Endothelial cell of umbilical vein (primary cell): ENCODE results near the gene PTPRT. TPM values are rescaled to one million over a fixed set of nuclear protein-coding genes. Genes with fewer than 3 reads are reported as not detected.

Experiments
- BruUV-seq: library from RNA; stranded (reverse); fragments of 400-500 nt; replicated peaks from 2 replicates; lab custom pipeline; 2021; lab: Mats Ljungman, UMichigan
- CTCF ChIA-PET: fragments of 300-600, 350-600 bp; sonication (Branson Sonifier 250); formaldehyde crosslinking; loops from one replicate; lab custom pipeline; 2021; ENCODE audit warnings: antibody characterized with exemption, inconsistent platforms; lab: Charles Lee
- POLR2A ChIA-PET: fragments of 300-600, 350-600 bp; sonication (Branson Sonifier 250); formaldehyde crosslinking; loops from one replicate; lab custom pipeline; 2021; ENCODE audit warnings: antibody characterized with exemption, inconsistent platforms; lab: Charles Lee
- DNase-seq: peaks from one replicate; pipeline ENCODE4 v3.0.0-alpha.2; 2011; ENCODE audit warnings: low read depth, low spot score
- FAIRE-seq: peaks from 2 replicates; lab custom pipeline; 2011; peaks lifted over from hg19 to GRCh38; lab: Jason Lieb, UNC
- H2AFZ ChIP-seq: 2 replicates; pipeline ENCODE4 v1.6.0; 2012; ENCODE audit warnings: low read depth, low read length, control low read depth, inconsistent platforms
- H3K27ac ChIP-seq: 2 replicates; pipeline ENCODE4 v1.5.1; 2011; ENCODE audit warnings: low read depth, mild to moderate bottlenecking, control low read depth, low read length, moderate library complexity; ENCODE audit not compliant: insufficient read depth
- H3K27me3 ChIP-seq, 2 experiments: 2 replicates each; pipeline versions ENCODE4 v1.6.0 to v1.6.1; 2011; ENCODE audit warnings: low read length in 2 of 2, mixed read lengths in 1 of 2; ENCODE audit not compliant: control insufficient read depth in 2 of 2, insufficient read depth in 2 of 2
- H3K36me3 ChIP-seq, 2 experiments: 2 replicates in 1 of 2; 3 replicates in 1 of 2; pipeline ENCODE4 v1.5.1; 2011; ENCODE audit warnings: low read length in 2 of 2, mild to moderate bottlenecking in 1 of 2, moderate library complexity in 1 of 2; ENCODE audit not compliant: control insufficient read depth in 2 of 2, insufficient read depth in 2 of 2; ENCODE audit errors: extremely low read depth in 1 of 2
- H3K4me1 ChIP-seq: 3 replicates; pipeline ENCODE4 v1.5.1; 2011; ENCODE audit warnings: mild to moderate bottlenecking, low read length; ENCODE audit not compliant: control insufficient read depth, insufficient read depth; ENCODE audit errors: extremely low read depth
- H3K4me2 ChIP-seq: 2 replicates; pipeline ENCODE4 v1.6.1; 2011; ENCODE audit warnings: low read length, control low read depth, mixed read lengths; ENCODE audit not compliant: insufficient read depth
- H3K4me3 ChIP-seq, 3 experiments: fragments of 200-600 bp in 1 of 3; sonication (generic), shearing (Covaris generic) in 1 of 3; replicated peaks in 1 of 3; 2 replicates each; pipeline ENCODE4 v1.5.1; 2011 to 2016; ENCODE audit warnings: control low read depth in 3 of 3, low read length in 3 of 3, mild to moderate bottlenecking in 2 of 3, inconsistent platforms in 1 of 3, low read depth in 1 of 3, moderate library complexity in 1 of 3; ENCODE audit not compliant: insufficient read depth in 1 of 3
- H3K79me2 ChIP-seq: 2 replicates; pipeline ENCODE4 v1.6.0; 2012; ENCODE audit warnings: low read length, inconsistent platforms; ENCODE audit not compliant: control insufficient read depth, insufficient read depth
- H3K9ac ChIP-seq: replicated peaks from 2 replicates; pipeline ENCODE3; 2011; ENCODE audit warnings: low read length, control low read depth; ENCODE audit not compliant: insufficient read depth; ENCODE audit errors: extremely low read depth
- H3K9me1 ChIP-seq: replicated peaks from 3 replicates; pipeline ENCODE4 v1.6.0; 2011; ENCODE audit warnings: mild to moderate bottlenecking, low read length; ENCODE audit not compliant: control insufficient read depth, insufficient read depth; ENCODE audit errors: extremely low read depth
- H3K9me3 ChIP-seq: replicated peaks from 2 replicates; pipeline ENCODE4 v1.5.1; 2012; ENCODE audit warnings: low read length, inconsistent platforms; ENCODE audit not compliant: control insufficient read depth, insufficient read depth
- H4K20me1 ChIP-seq: replicated peaks from 2 replicates; pipeline ENCODE3; 2011; ENCODE audit warnings: mild to moderate bottlenecking, low read length; ENCODE audit not compliant: control insufficient read depth, insufficient read depth; ENCODE audit errors: extremely low read depth
- EZH2 ChIP-seq: IDR thresholded peaks from 2 replicates; pipeline ENCODE4 v1.6.1; 2012; ENCODE audit warnings: borderline replicate concordance, low read depth, mild to moderate bottlenecking, moderate library complexity, low read length, inconsistent platforms; ENCODE audit not compliant: severe bottlenecking
- FOS ChIP-seq: IDR thresholded peaks from 2 replicates; pipeline ENCODE4 v1.6.1; 2011; ENCODE audit warnings: mild to moderate bottlenecking, low read length, moderate library complexity, borderline replicate concordance; ENCODE audit not compliant: insufficient read depth
- GATA2 ChIP-seq: IDR thresholded peaks from 2 replicates; pipeline ENCODE4 v1.7.0; 2011; ENCODE audit warnings: low read depth, mild to moderate bottlenecking, moderate library complexity, mixed read lengths, low read length; ENCODE audit not compliant: insufficient read length, insufficient read depth
- JUN ChIP-seq: IDR thresholded peaks from 2 replicates; pipeline ENCODE4 v1.6.1; 2011; ENCODE audit warnings: borderline replicate concordance, low read depth; ENCODE audit not compliant: insufficient read length, insufficient read depth
- MAX ChIP-seq: IDR thresholded peaks from 2 replicates; pipeline ENCODE4 v1.6.1; 2011; ENCODE audit not compliant: insufficient read depth, insufficient read length
- MYC ChIP-seq: IDR thresholded peaks from one replicate; pipeline ENCODE4 v1.6.1; 2011; ENCODE audit warnings: mild to moderate bottlenecking, low read depth, low read length
- POLR2A ChIP-seq: IDR thresholded peaks from 2 replicates; pipeline ENCODE4 v1.6.1; 2012; ENCODE audit warnings: low read depth, mild to moderate bottlenecking, control low read depth, low read length
- POLR2AphosphoS5 ChIP-seq: IDR thresholded peaks from 2 replicates; pipeline ENCODE4 v1.6.1; 2012; ENCODE audit warnings: low read depth, mild to moderate bottlenecking, control low read depth, low read length, moderate library complexity; ENCODE audit not compliant: insufficient read depth
- dilution Hi-C: fragments of 300-500 bp; cut with MboI; formaldehyde crosslinking; loops from one replicate; pipeline ENCODE4 v1.15.0; 2019; ENCODE audit warnings: low sequenced_read_pairs; ENCODE audit not compliant: extremely low pct_ligation_motif_present
- intact Hi-C: fragments of 100-400 bp; cut with micrococcal nuclease; formaldehyde crosslinking; loops from one replicate; pipeline ENCODE4 v1.10.0; 2022
- polyA plus RNA-seq, 4 experiments: library from polyadenylated mRNA; depleted of rRNA in 3 of 4; stranded (reverse) in 3 of 4; unstranded in 1 of 4; fragments of >200 nt; gene quantifications; 2 replicates each; pipeline versions ENCODE4 v1.2.1 to v1.2.3, GENCODE V29; 2011 to 2012; ENCODE audit warnings: missing spikeins in 1 of 4
- total RNA-seq: library from RNA; stranded (reverse); gene quantifications from 2 replicates; pipeline ENCODE4 v1.2.3, GENCODE V29; 2021
- TF ChIP-seq, protein P1 (sequence below), 2 donors: IDR thresholded peaks; 1 replicate in 1 of 2; 2 replicates in 1 of 2; pipeline ENCODE4 v1.5.1; 2011; ENCODE audit warnings: low read length in 2 of 2, mild to moderate bottlenecking in 2 of 2, moderate library complexity in 2 of 2, control low read depth in 1 of 2, inconsistent platforms in 1 of 2, low read depth in 1 of 2; ENCODE audit not compliant: insufficient read depth in 1 of 2; ENCODE audit errors: extremely low read depth in 1 of 2

The PTPRT gene
- total and polyA plus RNA-seq, 2 donors (not counting 3 experiments of a cell fraction or from before 2014, with no cell fraction given) = not detected

DNA sequence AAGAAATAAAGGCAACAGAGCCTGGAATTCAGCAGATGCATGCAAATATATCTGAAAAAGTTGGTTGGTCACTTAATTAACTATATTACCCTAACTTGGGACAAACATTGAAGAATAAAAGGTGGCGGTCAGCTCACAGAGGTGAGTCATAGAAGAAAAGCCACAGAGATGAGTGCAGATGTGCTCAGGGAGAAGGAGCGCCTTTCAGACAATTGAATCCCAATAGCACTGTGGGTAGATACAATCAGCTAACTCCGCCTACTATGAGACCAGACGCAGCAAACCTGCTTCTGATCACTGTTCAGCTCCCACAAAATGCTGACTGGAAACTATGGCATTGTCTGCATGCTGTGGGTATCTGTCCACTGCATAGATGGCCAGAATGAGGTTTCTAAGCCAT is 447.8 kb downstream of the PTPRT start:
- CTCF ChIA-PET = no interaction called here
- FAIRE-seq = no peak
- no TSS peak for BruUV-seq

More for the DNA sequence above, 447.8 kb downstream of the PTPRT start:
- dilution Hi-C loops (no loop called here), intact Hi-C loops (no loop called here)
- no peaks in the 10 kb centered on the region for H4K20me1 ChIP-seq
- no peak overlapping the region for H3K9ac ChIP-seq
- H3K4me2 ChIP-seq = no peak overlapping the region
- no peak overlapping the region for H3K27ac ChIP-seq
- no peaks in the 10 kb centered on the region for H3K27me3 ChIP-seq
- peaks cover 4% of the 10 kb centered on the region for H3K9me3 ChIP-seq
- POLR2A ChIA-PET = no interaction called here
- TF ChIP-seq FOS (no peak), MYC (no peak), GATA2 (no peak), MAX (no peak), JUN (no peak), EZH2 (no peak), POLR2A (no peak), POLR2AphosphoS5 (no peak)
- TF ChIP-seq, protein P1, sequence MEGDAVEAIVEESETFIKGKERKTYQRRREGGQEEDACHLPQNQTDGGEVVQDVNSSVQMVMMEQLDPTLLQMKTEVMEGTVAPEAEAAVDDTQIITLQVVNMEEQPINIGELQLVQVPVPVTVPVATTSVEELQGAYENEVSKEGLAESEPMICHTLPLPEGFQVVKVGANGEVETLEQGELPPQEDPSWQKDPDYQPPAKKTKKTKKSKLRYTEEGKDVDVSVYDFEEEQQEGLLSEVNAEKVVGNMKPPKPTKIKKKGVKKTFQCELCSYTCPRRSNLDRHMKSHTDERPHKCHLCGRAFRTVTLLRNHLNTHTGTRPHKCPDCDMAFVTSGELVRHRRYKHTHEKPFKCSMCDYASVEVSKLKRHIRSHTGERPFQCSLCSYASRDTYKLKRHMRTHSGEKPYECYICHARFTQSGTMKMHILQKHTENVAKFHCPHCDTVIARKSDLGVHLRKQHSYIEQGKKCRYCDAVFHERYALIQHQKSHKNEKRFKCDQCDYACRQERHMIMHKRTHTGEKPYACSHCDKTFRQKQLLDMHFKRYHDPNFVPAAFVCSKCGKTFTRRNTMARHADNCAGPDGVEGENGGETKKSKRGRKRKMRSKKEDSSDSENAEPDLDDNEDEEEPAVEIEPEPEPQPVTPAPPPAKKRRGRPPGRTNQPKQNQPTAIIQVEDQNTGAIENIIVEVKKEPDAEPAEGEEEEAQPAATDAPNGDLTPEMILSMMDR (IDR thresholded peaks at IDR 0.05; ENCODE audit: extremely low read depth in 1 of 2, insufficient read depth in 1 of 2, low read depth in 1 of 2, low read length in 2 of 2) = no peak
- no peaks in the 10 kb centered on the region for H3K36me3 ChIP-seq
- no peak overlapping the region for H3K4me3 ChIP-seq
- H3K9me1 ChIP-seq = no peaks in the 10 kb centered on the region
- no peak overlapping the region for H2AFZ ChIP-seq
- H3K79me2 ChIP-seq = no peaks in the 10 kb centered on the region
- no peak for DNase-seq
- no peaks in the 10 kb centered on the region for H3K4me1 ChIP-seq
